Left renal pelvis (tissue), 4 donors: ENCODE results near the gene PID1. TPM values are rescaled to one million over a fixed set of nuclear protein-coding genes. Genes with fewer than 3 reads are reported as not detected.
"Not testable (repeated sequence)": the region's sequence is repeated elsewhere in the genome, so short reads cannot be mapped to it uniquely, and the experiment has no call there.

ENCODE experiments used
- DNase-seq, 4 donors: peaks; one replicate each; pipeline ENCODE4 v3.0.0-alpha.2; 2013; ENCODE audit warnings: low read depth in 4 of 4, low spot score in 3 of 4
- polyA plus RNA-seq, 4 donors: library from polyadenylated mRNA; unstranded; fragments of 120-200 nt; gene quantifications; one replicate each; pipeline ENCODE4 v1.2.1, GENCODE V29; 2013; ENCODE audit not compliant: insufficient read length in 4 of 4

PID1 gene
- polyA plus RNA-seq, 4 donors: 4.1 to 23.0 (median 10.1) TPM

DNA sequence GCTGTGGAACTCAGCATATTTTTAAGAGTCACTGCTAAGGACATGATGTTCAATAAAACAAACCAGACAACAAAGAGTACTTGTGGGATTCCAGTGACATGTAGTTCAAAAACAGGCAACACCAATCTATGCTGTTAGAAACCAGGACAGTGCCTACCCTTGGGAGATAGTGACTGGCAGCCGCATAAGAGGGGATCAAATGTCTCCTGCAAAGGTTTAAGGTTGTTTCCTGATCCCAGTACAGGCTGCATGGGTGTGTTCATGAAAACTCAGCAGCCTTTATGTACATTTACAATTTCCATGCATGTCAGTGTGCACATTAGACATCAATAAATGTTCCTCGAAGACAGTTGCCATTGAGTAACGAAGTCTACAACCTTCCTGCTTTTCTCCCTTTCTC, 183.8 kb downstream of the PID1 start:
- DNase-seq: no peak

DNA sequence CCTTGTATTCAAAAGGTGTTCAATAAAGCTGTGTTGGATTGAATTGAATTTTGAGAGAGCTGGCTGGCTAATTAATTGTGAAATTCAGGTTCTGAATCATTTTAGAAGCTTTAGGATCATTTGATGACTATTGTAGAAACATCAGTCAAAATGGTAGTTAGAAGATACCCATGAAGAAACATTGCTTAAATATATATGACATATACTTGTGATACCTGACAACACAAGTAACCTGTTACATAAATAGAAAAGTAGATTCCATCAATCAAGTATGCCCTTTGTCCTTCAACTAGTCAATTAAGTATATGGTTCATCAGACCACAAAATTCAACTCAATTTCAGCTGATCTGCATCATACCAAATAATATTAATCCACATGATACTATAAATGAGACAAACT, 185.6 kb downstream of the PID1 start:
- no peak for DNase-seq

DNA sequence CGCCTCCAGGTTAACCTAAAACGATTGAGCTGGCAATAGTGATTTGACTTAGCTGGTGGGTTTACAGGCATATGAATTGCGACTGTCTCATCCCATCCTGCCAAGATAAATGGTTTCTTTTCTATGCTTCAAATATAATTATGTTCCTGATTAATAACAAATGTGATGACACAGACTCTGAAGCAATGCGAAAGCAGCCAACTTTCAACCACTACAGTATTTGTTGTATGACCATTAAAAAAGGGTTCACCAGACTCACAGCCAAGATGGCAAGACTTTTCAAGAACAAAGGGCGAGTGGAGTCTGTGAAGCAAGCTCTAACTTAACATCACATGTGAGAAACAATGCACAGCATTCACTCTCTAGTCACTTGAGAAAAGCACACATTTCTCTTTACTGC, 186.6 kb downstream of the PID1 start:
- no peak for DNase-seq

DNA sequence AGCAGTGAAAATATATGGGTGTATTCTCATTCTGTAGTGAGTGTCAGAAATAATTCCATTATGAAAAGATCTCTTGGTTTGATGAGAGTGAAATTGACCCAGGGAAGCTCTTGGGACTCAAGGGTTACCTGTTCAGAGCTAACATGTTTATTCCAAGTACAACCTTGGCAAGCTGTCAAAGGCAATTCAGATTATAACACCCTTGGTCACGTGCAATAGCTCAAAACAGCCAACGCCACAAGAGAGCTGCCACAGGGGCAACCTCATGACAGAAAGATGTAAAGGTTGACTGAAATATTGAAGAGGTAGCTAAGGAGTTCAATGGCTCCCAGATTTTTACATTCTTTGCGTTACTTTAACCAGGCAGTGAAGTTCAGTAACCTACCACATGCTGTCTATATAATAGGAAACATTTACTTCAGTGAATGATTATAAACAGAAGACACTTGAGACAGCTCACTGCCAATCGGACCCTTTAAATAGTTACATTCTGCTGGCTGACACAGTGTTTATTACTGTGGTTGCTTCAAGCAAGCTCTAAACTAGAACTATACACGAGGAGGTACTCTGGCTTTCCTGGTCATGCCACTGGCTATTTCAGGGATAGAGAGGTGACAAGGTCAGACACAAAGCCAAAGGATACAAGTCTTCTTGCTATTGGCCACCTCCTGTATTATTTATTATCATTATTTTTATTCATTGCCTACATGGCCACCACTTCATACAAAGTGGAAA, 187.3 kb downstream of the PID1 start:
- DNase-seq: no peak

DNA sequence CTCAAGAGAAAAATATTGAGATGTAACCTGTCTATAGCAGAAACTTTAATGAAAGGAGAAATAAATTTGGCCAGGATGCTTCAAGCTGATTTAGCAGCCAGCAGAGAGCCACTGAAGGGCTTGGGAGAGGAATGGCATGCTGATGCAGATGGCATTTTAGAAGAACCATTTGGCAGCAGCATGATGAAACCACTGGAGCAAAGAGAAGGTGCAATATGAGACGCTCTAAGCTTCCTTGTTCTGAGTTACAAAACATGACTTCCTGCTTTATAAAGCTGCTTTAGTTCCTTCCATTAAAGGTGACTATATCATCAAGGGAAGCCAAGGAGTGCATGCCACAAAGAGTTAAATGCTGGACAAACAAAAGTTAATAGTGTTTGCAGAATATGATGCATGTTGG, 189.7 kb downstream of the PID1 start:
- no peak for DNase-seq

DNA sequence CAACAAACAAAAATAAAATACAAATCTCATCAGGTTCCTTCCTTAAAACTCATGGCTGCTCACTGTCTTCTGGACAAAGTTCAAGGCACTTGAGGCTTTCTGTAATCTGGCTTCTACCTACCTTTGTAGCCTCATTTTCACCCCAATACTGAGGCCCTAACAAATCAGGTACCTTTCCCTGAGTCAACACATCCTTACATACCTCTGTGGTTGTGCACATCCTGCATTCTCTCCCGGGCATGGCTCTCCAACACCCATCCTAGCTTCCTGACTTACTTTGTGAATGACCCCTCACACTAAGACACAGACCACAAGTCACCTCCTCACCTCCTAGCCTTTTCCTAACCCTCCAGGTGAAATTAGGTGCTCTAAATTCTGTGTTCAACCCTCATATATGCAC, 190.9 kb downstream of the PID1 start:
- DNase-seq: no peak

DNA sequence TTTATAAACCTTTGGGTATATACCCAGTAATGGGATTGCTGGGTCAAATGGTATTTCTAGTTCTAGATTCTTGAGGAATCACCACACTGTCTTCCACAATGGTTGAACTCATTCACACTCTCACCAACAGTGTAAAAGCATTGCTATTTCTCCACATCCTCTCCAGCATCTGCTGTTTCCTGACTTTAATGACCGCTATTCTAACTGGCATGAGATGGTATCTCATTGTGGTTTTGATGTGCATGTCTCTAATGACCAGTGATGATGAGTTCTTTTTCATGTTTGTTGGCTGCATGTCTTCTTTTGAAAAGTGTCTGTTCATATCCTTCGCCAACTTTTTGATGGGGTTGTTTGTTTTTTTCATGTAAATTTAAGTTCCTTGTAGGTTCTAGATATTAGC, 194.2 kb downstream of the PID1 start:
- not testable (repeated sequence) for DNase-seq

DNA sequence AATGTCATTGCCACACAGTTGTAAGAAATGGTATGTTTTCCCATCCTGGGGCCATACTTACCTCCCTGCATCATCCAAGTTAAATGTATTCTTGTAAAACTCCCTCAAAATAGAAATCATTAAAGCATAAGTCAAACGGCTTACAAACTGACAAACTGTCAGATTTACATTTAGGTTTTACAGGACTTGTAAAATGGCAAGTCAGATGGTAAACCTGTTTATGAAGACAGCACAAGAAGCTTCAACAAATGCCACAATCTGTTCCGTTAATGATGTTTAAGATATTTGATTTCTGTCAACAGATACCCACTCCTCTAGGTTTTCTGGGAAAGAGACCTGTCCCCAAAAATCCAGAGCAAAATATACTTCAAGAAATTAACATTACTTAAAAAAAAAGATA, 197.2 kb downstream of the PID1 start:
- DNase-seq: no peak

DNA sequence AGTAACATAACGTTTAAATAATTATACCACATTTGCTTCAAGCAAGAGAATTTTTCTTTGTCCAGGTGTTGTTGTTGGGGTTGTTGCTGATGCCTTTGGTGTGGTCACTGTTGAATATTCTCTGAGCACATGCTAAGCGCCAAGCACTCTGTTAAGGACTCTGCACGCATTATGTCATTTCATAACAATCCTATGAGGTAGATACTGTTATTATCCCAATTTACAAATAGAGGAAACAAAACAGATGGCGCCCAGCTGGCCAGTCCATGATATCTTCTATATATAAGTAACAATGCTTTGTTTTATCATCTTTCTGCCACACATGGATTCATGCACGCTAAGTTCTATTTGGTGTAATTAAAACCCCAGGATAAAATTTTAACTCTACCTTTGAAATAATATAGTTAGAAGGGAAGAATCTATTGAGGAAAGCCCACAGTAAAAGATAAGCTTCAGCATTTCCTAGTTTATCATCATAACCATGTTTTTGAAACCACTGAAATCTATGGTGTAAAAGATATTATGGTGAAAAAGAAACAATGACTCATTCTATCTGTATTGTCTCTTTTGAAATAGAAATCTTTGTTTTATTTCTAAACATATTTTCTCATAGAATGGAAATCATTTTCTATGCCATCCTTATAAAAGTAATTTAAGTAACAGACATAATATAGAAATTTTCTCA, 199.7 kb downstream of the PID1 start:
- DNase-seq: no peak

DNA sequence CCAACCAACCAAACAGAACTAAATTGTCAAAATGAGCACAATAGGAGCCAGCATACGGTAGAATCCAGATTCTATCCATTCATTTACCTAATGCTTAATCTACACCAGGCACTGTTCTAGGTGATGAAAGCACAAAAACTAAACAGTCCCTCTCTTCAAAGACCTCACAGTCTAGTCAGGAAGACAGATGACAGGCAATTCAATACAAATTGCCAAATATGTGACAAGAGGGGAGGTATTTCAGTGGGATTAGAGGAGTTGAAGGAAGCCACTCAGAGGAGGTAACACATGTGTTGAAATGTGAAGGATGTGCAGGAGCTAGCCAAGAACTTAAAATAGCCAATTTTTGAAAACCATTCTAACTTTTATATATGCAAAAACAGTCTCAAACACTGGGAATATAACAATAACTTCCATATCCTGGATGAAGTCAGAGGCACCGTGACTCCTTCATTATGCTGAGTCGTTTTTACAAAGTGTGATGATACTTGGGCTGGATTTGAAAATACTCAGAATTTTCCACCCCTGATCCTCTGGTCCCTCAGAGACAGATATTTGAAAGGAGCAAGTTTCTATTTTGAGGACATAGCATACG, 204.9 kb downstream of the PID1 start:
- no peak for DNase-seq

DNA sequence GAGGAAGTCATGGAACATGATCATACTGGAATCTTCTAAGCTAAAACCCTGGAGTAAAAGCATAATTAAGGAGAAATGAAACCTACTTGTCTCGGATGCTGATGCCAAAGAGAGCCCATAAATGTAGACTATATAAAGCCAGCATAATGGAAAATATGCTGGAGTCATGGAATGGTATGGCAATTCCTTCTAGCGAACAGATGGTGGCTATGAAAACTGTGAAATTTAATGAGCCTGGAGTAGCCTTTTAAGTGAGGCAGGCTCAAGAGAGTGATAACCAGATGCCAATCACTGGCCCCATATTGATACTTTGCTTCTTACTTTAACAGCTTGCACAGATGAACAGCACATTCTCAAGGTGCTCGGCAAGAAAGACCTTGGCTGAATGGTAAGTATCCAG, 206.3 kb downstream of the PID1 start:
- no peak for DNase-seq

DNA sequence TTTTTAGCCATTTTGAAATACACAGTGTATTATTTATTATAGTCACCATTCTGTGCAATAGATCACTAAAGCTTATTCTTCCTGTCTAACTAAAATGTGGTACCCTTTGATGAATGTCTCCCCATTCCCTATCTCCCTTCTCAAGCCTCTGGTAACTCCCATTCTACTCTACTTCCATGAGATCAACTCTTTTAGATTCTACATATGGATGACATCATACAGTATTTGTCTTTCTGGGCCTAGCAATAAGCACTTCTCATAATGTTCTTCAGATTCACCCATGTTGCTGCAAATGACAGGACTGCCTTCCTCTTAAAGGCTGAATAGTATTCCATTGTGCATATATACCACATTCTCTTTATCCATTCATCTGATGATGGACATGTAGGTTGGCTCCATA, 210.9 kb downstream of the PID1 start:
- no peak for DNase-seq

DNA sequence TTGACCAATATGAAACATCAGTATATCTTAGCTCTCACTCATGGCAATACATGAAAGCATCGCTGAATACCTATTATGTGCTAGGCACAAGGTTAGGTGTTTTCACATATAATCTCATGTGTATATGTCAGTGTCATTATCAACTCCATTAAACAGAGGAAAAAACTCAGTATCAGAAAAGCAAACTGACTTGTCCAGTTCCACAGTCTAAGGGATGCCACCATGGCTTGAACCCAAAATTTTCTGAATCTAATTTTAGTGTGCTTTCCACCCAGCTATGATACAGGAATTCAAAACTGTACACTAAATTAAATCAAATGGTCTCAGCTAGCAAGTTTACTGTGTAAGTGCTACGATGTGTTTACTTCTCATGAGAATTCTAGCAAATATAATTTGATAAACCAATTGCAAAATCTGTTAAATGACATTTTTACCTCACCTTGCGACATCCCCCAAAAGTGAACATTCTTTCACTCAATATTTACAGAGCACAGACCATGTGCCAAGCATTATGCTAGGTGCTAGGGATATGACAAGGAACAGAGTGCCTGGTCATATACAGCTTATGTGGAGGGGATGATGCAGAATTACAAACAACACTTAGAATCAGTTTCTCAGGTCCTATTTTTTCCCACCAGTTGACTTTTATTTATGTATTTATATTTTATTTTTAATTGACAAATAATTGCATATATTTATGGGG, 211.6 kb downstream of the PID1 start:
- DNase-seq: no peak

DNA sequence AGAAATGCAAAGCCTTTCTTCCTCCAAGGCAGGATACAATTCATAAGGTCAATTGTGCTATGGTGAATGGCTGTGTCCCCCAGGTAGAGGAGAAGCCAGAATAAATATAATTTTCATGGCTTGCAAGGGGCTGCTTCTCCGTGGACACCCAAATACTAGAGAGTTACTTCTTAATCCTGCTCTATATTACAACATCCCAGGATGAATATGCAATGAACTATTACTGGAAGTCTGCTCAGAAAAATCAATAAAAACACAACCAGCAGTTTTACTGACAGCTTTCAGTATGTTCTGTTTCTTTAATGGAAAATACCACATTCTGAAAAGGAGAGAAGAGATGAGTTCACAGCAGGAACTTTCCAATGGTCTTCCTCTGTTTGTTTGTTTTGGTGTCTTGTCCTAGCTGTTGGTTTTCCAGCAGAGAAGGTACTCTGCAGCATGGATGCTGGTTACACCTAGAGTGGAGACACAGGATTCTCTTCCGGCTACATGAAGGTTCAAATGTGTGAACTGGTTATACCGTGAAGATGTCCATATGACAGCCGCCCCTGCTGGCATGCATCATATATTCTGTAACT, 213.0 kb downstream of the PID1 start:
- no peak for DNase-seq

DNA sequence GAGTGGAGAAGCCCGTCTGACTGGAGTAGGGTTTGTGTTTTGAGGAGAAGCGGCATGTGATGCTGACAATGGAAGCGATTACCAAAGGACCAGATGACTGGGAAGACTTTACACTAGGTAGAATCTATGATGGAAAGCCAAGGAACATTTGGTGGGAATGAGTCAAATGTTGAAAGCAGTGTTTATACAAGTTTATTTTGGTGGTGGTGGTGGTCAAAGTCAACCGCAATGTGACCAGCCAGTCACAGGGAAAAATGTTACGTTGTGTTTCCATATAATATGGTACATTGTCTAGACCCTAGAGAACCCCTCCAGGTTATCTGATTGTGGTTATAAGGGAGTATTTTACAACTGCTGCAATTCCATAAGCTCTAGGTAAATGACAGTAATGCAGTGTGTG, 216.8 kb downstream of the PID1 start:
- no peak for DNase-seq

DNA sequence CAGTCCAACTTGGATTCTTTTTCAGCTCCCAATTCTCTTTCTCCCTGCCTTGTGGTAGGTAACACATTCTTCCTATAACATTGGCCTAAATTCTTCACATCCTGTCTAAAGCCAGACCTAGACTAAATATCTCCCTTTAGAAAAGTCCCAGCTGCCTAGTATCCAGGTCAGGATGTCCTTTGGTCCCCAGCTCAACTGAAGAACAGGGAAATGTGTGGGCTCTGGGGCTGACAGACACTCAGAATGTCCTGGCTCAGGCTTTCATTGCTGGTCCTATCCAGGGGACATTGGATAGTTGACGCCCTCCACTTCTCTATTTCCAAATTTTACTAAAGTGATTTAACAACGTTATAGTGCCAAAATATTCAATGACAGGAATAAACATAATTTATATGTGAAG, 219.3 kb downstream of the PID1 start:
- no peak for DNase-seq

DNA sequence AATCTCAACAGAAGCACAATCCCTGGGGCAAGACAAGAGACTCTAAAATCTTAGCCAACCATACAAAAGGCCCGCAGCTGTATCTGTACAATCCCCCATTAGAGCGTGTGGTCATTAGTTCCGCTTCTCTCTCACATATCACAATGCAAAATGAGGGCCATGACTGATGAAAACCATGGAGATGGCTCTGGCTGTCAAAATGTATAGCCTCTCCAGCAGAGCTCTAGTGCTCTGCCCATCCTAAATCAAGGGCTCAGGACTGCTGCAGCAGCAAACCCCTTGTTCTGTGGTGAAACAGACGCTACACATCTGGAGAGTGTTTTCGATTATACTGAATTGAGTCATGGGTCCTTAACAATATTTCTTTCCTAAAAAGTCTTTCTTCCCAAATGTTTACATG, 221.0 kb downstream of the PID1 start:
- DNase-seq: no peak

DNA sequence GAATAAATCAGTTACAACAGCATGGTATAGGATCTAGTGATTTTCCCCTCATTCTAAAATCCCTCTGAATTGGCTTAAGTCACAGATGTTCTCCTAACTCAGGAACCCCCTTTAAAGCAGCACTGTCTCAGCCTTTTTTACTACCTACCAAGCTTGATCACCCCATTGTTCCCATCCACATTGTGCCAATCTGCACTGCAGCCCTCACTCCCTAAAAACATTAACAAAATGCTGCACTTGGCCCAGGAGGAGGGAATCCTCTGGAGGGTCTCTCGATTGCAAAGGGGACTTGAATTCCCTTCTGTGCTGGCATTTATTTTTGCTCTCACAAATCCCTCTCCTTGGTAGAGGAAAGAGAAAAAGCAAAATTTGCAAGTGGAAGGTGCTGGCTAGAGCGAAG, 223.0 kb downstream of the PID1 start:
- no peak for DNase-seq

DNA sequence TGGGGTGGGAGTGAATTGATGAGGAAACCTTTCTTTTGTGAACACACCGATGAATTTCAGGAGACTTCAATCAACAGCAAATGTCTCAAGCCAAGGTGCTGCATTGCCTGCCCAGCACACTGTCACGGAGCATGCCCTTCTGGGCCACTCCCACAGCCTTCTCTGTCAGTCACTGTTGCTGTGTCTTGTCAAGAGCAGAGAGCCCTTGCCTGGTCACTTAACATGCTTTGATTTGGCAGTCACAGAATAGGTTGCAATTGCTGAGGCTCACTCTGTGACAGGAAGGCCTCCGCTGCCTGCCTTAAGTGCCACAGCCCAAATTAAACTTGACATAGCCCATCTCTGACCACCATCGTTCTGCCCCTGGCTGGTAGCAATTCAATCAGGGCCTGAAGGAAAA, 225.4 kb downstream of the PID1 start:
- DNase-seq: no peak

DNA sequence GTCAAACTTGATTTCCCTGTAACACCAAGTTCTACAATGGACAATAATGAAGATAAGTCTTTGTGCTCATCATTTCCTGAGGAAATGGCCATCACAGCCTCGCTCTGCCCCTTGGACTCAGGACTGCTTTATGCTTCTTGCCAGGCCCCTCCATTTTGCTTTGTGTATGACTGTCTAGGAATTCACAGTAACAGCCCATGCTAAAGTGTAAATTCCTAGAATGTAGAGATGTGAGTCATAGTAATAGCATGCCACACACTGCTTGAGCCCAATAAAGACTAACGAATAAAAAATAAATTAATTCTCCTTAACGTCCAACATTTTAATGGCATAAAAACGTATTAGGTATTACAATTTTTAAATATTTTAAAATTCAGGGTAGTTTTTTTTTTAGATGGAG, 226.5 kb downstream of the PID1 start:
- DNase-seq: no peak

DNA sequence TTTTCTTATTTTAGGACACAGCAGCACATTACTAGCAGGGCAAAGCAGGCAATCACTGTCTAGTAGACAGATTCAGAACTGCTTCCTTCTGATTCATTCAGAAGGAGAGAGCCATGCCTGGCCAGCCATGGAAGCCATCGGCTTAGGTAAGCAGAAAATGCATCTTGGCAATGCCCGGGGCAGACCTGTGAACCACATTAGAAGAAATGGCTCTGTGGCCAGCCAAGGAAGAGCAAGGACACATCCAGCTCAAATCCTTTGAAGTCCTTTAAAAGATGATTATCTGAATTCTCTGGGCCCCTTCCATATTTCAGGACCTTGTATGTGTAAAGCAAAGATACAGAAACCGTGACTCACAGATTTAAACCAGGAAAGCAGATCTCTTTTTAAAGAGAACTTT, 227.4 kb downstream of the PID1 start:
- no peak for DNase-seq
